T-helper 2 cell (primary cell): ENCODE measurements around the gene WNT9B.
A peak's percentile ranks its signal among the peaks of the same experiment; 100 is the strongest.

Experiments used
- DNase-seq, 5 experiments: peaks; one replicate each; pipeline versions ENCODE4 v3.0.0 to v3.0.0-alpha.2; 2012 to 2022

Gene WNT9B

DNA sequence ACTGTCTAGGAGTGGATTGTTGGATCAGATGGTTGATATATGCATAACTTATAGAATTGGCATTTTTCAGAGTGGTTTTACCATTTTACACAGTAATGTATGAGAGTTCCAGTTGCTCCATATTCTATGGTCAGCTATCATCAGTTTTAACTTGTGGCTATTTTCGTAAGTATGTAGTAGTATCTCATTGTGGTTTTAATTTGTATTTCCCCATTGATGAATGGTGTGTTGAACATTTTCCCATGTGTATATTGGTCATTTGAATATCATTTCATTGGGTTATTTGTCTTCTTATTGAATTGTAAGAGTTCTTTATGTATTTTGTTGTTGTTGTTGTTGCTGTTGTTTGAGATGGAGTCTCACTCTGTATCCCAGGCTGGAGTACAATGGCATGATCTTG lies 6.2 kb downstream of the WNT9B start:
- no peak for DNase-seq

DNA sequence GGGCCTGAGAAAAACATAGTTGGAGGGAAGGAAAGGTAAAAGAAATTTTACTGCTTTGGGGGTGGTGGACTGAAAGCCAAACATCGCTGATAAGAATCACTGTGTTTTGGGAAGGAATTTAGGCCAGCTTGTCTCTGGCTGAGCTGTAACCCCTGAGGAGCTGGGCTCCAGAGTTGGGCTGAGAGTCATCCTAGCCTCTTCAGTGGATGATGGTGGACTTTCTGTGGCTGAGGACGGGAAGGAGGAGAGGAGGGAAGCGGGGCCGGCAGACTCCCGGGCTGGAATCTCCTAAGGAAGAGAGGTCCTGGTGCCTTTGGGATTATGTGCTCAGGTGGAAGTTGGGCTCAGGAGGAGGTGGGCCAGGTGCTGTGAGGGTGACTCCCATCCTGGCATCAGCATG lies 8.6 kb downstream of the WNT9B start:
- no peak for DNase-seq

DNA sequence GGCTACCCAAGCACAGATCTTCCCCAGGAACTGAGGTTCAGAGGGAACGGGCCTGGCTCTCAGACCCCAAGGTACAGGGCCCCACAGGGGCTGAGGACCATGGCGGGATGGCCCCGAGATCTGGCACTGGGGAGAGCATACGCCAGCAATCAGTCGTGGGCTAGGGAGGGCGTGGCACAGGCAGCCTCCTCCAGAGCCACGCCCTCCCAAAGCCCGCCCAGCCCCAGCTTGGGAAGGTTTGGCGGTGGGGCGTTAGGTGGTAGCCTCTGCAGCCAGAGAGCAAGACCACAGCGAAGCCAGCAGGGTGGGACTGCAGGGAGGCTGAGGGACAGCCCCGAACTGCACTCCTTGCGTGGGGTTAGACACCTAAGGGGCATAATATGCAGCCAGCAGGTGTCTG lies 11.6 kb downstream of the WNT9B start:
- DNase-seq, result no peak

DNA sequence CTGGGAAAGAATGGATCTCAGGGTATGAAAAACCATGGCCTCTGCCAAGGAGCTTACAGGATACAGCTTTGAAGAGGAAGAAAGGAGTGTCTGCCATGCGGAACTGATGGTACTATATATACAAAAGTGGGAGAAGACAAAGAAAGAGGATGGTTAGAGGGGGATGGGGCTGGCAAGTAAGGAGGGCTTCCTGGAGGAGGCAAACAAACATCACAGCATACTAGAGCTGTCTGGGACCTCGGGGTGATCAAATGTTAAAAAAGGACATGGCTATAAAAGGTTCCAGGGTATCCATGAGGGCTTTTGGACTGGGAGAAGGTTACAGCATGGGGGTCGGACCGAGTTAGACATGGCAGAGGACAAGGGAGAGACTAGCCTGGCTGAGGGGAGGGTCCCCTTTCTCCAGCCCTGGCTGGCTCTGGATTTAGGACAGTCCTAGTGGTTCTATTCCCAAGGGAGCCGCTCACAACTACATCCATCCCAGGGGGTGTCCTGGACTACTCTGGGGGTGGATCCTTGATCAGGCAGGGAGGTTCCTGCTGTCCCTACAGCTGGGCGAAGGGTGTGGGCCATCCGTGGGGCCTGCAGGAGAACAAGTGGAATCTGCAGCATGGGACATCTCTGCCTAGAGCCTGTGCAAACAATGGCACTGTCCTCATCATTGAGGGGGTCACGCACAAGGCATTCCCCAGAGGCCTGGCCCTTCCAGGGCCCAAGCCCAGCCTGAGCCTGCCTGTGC lies 12.2 kb downstream of the WNT9B start:
- no peak for DNase-seq

DNA sequence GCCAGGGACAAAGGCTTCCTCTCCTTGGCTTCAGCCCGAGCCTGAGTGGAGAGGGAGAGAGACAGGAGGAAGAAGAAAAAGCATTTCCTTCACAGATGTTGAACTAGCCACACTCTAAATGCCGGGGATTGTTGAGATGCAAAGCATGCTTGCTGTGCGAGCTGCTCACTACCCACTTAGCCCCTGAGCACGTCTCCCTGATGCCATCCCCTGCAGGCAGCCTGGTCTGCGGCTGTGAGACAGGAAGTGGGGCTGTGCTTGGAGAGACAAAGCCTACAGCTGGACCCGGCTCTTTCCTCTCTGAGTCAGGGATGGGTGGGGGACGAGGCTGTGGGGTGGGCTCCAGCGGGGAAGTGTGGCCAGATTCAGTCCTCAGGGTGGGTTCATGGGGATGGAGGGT lies 13.7 kb downstream of the WNT9B start:
- DNase-seq, result peak in 1 of 5 experiments; percentile 29

DNA sequence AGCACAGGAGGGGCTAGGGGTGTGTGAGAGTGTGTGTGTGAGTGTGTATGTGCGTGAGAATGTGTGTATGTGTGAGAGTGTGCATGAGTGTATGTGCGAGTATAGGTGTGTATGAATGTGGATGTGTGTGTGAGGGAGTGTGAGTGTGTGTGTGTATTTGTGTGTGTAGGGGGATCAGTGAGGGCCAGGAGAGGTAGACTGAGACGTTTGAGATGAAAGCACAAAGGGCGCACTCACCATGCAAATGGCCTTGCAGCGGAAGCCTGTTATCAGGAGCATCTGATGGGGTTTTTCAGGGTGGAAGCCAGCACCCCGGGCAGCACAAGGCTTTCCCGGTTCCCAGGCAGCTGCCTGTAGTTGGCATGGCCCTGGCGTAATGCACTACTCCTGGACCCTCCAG lies 14.9 kb downstream of the WNT9B start:
- no peak for DNase-seq

DNA sequence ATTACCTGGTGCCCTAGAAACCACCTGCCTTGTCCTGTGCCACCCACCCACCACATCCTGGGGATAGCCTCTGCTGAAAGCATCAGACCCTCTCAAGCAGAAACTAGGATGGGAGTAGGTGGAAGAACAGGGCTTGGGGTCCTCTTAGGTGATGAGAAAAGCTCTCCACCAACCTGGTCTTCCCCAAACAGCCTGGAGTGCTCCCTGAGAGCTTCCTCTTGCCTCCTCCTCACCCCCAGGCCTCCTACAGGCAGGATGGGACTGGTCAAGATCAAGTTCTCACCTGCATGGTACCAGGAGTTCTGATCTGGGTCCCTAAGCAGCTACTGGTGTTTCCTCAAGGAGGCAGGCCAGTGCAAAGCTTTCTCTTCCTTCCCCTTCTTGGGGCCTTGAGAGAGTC lies 15.4 kb downstream of the WNT9B start:
- DNase-seq, result no peak

DNA sequence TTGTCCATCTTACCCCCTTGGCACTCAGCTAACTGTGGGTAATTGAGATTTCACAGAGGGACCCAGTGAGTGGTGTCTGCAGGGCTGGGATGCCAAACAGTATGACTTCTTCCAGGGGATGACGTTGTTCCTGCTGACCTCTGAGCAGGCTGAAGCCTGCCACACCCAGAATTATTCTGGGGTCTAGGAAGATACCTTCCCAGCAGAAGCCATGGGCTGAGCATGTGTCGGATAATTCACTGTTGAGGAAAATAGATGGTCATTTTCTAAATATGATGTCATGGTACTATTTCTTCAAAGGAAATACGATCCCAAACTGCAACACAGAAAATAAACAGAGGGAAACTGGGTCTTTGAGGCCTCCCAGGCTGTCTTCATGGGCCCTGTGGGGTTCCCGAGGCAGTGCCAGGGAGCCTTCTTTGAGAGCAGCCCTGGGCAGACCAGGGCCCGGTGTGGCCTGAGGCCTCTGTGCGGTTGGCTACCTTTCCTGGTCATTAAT lies 17.4 kb downstream of the WNT9B start:
- no peak for DNase-seq

DNA sequence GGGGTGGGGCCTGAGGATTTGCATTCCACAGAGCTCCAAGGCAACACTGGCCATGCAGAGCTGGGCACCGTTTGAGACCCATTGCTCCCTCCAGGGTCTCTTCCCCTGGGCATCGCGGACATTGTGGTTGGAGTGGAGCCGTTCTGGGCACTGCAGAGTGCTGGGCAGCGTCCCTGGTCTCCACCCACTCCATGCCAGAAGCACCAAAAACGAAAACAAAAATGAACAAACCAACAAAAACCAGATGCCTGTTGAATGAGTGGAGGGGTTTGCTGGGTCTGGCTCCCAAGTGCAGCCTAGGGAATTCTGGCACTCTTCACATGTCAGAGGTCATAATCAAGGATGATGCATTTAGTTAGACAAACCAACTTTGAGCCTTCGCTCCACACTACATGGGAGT lies 17.9 kb downstream of the WNT9B start:
- no peak for DNase-seq

DNA sequence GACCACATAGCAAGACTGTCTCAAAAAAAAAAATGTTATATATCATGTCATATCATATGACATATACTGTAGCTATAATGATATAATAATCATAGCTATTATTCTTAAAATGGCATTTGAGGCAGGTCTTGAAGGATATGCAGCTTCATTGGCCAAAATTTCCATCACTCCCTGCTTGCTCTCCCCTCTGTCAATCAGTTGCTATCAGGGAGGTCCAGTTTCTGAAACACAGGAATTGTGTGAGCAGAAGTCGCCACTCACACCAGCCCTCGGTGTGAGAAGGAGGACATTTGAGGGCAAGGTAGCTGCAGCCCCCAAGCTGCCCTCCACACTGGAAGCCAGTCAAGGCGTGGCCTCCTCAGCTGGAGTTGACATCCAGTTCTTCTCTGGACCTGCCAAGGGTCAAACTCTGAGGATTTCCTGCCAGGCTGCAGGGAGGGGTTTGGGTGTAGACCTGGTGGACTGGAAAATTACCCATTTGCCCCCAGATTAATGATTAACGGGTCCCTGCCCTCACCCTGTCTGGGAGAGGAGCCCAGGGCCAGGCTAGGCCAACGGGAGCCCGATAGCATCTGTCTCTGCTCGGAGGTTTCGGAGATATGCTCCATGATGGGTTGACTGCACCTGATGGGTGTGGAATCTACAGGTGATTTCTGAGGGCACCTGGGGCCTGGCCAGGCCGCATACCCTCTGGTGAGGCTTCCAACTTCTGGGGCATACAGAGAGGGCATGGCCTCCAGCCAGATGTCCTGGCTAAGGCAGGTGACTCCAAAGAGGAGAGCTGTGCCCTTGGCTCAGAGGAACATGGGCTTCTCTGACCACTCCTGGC lies 18.8 kb downstream of the WNT9B start:
- DNase-seq, result no peak

DNA sequence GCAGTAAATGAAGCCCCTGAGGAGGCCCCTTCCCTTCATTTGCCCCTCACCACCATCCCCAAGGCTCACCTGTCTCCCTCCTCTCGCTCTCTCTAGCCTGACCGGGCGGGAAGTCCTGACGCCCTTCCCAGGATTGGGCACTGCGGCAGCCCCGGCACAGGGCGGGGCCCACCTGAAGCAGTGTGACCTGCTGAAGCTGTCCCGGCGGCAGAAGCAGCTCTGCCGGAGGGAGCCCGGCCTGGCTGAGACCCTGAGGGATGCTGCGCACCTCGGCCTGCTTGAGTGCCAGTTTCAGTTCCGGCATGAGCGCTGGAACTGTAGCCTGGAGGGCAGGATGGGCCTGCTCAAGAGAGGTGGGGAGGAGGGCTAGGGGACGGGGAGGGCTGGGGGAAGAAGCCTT lies 21.0 kb downstream of the WNT9B start:
- DNase-seq, result no peak

DNA sequence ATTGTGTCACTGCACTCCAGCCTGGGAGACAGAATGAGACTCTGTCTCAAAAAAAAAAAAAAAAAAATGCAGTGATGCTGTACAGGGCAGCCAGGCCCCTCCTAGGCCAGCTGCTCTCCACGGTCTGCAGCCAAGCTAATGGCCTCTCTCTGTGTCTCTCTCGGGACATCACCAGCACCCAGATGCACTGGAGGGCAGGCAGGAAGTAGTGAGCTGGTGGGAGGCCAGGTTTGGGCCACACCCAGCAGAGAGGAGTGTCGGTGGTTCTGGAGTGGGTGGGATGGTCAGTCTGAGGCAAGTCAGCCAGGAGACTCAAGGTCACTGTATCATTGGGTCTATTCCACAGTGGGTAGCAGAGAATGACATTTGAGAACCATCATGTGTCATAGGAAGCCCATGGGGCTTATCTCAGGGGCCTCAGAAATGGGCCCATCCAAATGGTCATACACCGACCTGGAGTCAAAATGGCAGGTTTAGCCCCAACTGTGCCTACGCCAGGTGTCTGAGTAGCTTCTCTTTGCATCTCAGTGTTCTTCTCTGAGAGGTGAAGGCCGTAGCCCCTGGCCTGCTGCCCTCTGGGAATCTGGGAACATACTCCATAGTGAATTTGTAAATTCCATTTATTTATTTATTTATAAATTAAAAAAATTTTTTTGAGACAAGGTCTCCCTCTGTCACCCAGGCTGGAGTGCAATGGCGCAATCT lies 22.7 kb downstream of the WNT9B start:
- no peak for DNase-seq

DNA sequence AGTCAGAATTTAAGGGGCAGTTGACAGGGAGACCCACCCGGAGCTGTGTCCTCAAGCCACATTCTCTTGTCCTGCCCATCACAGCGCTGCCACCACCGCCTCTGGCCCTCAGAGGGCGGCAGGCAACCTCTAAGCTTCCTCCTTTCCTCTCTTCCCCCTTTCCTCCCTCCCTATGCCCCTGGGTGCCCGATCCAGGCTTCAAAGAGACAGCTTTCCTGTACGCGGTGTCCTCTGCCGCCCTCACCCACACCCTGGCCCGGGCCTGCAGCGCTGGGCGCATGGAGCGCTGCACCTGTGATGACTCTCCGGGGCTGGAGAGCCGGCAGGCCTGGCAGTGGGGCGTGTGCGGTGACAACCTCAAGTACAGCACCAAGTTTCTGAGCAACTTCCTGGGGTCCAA lies 23.5 kb downstream of the WNT9B start:
- DNase-seq, result no peak

DNA sequence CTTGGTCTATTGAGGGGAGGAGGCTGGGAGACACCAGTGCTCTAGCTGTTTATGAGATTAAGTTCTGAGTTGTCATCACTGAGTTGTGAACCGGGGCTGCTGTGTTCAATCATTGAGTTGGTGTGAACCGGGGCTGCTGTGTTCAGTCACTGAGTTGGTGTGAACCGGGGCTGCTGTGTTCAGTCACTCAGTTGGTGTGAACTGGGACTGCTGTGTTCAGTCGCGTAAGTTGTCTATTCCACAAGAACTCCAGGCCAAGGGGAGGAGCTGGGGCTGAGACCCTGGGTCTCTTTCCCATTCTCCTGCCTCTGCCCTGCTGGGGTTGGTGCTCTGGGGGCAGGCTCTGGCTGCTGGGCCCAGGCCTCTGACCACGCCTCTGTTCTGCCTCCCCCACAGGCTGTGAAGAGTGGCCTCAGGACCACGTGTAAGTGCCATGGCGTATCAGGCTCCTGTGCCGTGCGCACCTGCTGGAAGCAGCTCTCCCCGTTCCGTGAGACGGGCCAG lies 24.5 kb downstream of the WNT9B start:
- peak in 1 of 5 experiments; percentile 30 for DNase-seq

DNA sequence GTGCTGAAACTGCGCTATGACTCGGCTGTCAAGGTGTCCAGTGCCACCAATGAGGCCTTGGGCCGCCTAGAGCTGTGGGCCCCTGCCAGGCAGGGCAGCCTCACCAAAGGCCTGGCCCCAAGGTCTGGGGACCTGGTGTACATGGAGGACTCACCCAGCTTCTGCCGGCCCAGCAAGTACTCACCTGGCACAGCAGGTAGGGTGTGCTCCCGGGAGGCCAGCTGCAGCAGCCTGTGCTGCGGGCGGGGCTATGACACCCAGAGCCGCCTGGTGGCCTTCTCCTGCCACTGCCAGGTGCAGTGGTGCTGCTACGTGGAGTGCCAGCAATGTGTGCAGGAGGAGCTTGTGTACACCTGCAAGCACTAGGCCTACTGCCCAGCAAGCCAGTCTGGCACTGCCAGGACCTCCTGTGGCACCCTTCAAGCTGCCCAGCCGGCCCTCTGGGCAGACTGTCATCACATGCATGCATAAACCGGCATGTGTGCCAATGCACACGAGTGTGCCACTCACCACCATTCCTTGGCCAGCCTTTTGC lies 25.0 kb downstream of the WNT9B start:
- peak in 1 of 5 experiments; percentile 22 for DNase-seq

DNA sequence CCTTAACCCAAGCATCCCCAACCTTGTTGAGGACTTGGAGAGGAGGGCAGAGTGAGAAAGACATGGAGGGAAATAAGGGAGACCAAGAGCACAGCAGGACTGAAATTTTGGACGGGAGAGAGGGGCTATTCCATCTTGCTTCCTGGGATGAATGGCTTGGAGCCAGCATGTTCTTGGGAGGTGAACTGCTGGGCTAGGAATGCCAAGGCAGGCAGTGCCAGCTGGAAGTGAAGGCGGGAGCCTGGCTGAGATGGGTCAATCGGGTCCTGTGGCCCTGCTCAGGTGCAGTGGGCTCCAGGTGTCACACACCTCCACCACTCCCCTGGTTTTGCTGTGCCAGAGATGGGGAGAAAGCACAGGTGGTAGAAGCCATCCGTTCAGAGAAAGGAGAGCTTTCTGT lies 25.5 kb downstream of the WNT9B start:
- no peak for DNase-seq

DNA sequence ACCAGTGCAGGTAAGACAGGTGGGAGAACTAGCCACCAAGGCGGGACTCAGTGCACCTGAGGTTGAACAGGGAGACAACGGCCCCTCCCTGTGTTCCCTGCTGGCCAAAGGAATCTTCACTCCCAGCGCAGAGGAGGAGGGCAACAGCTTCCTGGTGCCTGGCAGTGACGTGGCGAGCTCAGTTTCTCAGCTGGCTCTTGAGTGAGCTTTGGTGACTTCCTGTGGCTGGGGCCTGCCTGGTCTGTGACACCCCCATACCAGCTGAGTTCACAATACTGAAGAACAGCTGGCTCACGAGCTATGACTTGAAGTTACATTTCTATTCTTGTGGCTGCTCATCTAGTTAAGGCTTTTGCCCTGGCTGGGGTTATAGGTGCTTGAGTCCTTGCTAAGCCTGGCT lies 26.1 kb downstream of the WNT9B start:
- DNase-seq, result peak in 1 of 5 experiments; percentile 41

DNA sequence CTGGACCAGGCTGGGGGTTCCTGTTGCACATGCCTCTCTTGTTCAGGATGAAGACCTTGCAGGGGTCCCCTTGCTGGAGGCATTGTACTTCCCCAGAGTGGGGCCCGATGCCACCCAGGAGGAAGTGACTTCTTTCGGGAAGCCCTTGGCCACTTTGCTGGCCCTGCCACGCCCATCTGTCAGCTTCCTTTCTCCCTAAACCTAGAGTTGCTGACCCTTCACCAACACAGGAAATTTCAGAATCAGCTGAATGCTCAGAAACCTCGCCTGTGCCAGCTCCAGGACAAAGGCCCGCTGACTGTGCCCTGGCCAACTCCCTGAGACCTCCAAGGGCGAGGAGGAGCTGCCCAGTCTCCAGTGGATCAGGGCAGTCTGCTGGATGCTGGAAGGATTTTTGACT lies 26.7 kb downstream of the WNT9B start:
- DNase-seq, result no peak

DNA sequence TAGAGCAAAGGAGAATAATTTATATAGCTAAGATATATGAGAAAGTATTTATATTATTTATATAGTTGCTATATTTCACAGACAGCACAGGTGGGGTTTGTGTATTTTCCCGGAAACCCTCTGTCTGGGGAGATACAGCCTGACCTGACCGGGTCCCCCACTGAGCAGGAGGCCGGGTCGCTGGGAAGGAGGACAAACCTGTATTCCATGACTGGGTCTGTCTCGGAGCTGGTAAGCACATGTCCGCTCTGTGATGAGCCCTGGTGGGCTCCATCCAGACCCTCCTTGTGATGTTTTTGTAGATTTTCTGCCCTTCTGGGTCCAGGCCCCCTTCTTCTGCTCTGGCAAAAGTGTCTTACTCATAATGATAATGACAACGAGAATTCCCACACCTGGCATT lies 27.7 kb downstream of the WNT9B start:
- no peak for DNase-seq

DNA sequence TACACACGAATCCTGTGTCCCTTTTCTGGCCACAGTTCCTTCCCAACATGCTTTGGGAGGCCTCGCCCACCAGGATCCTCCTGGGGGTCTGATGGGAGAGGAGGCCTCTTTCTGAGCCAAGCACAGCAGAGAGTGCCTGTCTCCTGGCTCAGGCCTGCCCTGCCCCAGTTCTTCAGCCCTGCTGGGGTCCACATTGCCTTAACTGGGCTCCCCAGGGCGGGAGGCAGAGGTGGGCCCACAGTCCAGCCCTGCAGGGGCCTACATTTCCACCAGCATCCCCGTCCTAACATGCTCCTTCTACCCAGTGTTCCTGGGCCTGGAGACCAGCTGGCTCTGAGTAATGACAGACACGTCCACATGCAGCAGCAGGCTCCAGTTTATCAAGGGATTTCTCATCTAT lies 29.6 kb downstream of the WNT9B start:
- DNase-seq, result no peak

DNA sequence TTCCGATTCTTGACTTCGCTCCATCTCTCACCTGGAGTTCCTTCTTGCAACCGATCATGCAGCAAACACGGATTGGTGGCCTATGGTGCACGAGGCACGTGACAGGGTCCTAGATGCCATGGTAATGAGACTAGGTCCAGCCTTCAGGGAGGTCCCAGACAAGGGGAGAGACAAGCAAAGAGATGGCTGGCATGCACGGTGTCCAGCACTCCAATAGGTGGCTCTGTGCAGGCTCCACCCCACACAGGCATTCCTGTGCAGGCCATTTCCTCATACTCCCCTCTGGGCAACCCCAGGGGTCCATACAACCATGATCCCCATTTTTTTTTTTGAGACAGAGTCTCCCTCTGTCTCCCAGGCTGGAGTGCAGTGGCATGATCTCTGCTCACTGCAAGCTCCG lies 31.3 kb downstream of the WNT9B start:
- no peak for DNase-seq

DNA sequence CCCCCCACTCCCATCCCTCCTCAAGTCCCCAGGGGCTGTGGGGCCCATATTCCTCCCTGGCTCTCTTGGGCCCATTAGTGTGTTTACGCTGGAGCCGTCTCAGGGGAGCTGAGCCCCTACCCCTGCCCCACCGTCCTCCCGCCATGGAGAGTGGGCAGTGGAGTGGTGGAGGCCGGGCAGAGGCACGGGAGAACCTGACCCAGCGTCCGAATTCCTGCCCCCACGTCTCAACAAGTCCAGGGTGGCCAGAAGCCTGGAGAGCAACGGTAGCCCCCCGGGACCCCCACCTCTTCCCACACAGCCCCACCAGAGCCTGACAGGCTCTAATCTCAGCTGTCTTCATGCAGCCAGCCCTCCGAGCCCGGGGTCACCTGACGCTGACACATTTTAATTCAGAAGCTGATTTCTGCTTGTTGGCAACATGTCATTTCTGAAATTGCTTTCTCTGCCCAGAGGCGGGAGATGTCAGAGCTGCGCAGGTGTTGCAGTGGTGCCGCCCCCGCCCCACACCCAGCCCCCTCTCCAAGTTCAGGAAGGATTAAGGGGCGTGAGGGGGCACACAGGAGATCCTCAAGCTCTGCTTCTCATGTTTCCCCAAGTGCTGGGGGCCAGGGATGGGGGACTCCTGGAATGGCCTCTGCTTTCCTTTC lies 32.6 kb downstream of the WNT9B start:
- no peak for DNase-seq

DNA sequence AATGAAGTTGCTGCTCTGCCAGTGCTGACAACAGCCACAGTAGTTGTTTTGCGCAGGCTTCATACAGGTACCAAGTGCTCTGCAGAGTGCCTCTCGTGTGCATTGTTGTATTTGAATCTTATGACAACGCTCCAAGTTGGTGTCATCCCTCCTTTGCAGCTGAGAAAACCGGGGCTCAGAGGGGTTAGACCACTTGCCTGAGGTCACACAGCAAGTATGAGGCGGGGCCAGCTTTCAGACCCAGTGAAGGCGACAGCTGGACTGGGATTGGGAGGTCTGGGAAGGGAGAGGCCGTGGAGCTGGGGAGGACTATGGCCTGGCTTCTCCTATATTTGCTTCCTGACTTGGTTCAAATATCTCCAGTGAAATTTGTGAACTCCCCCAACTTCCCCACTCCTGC lies 33.2 kb downstream of the WNT9B start:
- no peak for DNase-seq
